Ammon's horn (tissue), 1 donor: Measurements from ENCODE around the gene PITPNC1.
"Not testable (repeated sequence)": the region's sequence is repeated elsewhere in the genome, so short reads cannot be mapped to it uniquely, and the experiment has no call there.

Experiments
- DNase-seq: peaks from one replicate; pipeline ENCODE4 v3.0.0-alpha.2; 2016; ENCODE audit warnings: low spot score

Gene PITPNC1

DNA sequence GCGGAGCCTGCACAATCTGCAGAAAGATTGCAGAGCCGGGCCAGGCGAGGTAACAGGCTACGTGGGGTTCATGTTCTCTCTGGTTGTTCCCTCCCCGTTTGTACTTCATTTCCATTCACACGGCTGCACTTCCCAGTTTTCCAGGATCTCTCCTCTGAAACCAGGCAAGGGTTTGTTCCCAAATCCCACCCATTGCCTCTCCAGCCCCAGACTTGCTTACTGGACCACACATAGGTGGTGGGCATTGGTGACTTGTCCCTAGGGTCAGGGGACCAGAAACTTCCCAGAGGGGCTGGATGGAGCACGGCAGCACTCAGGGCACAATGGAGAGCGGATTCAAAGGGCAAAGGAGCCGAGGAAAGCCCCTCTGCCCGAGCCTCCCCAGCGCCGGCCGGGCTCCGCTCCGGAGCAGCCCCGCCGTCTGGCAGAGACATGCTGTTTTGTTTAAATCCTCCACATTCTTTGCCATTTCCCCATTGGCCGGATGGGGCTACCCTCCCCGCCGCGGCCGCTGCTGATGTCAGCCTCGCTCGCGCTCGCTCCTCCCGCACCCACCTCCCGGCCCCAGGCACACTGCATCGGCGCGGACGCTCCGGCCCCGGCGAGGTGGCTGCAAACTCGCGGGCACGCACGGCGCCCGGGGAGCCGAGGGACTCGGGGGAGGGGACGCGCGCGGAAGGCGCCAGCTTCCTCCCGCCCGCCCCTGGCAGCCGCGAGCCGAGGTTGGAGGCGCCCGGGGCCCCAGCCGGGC lies at the start of gene PITPNC1:
PITPNC1 (plus strand) TSS at position 545 of the 751 bp plus-strand sequence.
- DNase-seq: peak; percentile 92

DNA sequence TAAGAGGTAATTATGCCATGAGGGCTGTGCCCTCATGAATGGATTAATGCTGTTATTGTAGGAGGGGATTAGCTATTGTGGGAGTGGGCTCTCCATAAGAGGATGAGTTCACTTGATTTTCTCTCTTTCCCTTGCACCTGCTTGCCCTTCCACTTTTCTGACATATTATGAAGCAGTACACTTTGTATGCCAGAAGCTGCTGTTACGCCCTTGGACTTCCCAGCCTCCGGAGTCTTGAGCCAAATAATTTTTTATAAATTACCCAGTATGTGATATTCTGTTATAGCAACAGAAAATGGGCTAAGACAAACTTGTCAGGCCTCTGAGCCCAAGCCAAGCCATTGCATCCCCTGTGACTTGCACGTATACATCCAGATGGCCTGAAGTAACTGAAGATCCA lies 49.1 kb upstream of the PITPNC1 start:
- no peak for DNase-seq

DNA sequence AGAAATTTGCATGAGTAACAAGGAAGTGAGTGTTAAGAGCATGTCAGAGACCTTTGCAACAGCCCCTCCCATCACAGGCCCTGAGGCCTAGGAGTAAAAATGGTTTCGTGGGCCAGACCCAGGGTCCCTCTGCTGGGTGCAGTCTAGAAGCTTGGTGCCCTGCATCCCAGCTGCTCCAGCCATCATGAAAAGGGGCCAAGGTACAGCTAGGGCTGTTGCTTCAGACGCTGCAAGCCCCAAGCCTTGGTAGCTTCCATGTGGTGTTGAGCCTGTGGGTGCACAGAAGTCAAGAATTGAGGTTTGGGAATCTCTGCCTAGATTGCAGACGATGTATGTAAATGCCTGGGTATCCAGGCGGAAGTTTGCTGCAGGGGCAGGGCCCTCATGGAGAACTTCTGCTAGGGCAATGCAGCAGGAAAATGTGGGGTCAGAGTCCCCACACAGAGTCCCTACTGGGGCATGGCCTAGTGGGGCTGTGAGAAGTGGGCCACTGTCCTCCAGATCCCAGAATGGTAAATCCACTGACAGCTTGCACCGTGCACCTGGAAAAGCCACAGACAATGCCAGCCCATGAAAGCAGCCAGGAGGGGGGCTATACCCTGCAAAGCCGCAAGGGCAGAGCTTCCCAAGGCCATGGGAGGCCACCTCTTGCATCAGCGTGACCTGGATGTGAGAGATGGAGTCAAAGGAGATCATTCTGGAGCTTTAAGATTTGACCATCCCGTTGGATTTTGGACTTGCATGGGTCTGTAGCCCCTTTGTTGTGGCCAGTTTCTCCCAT lies 45.5 kb upstream of the PITPNC1 start:
- not testable (repeated sequence) for DNase-seq

DNA sequence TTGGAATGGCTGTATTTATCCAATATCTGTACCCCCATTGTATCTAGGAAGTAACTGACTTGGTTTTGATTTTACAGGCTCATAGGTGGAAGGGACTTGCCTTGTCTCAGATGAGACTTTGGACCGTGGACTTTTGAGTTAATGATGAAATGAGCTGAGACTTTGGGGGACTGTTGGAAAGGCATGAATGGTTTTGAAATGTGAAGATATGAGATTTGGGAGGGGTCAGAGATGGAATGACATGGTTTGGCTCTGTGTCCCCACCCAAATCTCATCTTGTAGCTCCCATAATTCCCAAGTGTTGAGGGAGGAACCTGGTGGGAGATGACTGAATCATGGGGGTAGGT lies 44.9 kb upstream of the PITPNC1 start:
- not testable (repeated sequence) for DNase-seq

DNA sequence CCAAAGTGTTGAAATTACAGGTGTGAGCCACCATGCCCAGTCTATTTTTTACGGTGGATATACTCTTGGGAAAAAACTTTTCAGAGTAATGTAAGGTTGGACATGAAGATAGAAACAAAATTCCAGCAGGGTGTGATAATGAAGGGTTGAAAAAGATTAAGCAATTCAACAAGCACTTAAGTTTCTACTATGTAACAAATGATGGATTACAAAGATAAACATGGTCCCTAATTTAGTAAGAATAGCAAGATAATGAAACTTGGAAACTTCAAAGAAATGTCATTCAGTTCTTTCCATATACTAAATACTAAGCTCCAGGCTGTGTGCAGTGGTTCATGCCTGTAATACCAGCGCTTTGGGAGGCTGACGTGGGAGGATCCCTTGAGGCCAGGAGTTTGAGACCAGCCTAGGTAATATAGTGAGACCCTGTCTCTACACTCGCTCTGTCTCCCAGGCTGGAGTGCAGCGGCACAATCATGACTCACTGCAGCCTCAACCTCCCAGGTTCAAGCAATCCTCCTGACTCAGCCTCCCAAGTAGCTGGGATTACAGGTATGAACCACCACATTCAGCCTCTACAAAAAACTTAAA lies 41.7 kb upstream of the PITPNC1 start:
- DNase-seq: no peak

DNA sequence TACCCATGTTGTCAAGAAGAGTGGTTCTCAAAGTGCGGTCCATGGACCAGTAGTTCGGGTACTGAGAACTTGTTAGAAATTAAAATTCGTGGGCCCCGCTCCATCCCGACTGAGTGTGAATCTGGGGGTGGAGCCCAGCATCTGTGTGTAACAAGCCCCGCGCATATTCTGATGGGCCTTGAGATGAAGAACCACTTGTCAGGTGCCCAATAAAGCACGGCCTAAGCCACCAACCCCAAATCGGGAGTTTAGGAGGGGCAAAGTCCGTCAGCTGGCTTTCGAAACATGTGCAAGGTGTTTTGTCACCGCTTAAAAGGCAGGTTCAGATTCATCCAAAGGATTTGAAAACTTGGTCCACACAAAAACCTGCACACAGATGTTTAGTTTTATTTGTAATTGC lies 40.2 kb upstream of the PITPNC1 start:
- DNase-seq: no peak

DNA sequence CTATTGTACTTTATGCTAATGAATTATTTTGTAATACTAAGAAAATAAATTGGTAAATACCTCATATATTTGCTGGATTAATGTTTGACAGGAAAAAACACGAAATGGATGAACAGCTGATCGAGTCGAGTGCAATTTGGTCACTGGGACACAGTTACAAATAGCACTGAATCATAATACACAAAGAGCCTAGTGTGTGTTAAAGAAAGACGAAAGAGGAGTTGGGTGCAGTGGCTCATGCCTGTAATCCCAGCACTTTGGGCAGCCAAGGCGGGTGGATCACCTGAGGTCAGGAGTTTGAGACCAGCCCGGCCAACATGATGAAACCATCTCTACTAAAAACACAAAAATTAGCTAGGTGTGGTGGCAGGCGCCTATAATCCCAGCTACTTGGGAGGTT lies 38.7 kb upstream of the PITPNC1 start:
- not testable (repeated sequence) for DNase-seq

DNA sequence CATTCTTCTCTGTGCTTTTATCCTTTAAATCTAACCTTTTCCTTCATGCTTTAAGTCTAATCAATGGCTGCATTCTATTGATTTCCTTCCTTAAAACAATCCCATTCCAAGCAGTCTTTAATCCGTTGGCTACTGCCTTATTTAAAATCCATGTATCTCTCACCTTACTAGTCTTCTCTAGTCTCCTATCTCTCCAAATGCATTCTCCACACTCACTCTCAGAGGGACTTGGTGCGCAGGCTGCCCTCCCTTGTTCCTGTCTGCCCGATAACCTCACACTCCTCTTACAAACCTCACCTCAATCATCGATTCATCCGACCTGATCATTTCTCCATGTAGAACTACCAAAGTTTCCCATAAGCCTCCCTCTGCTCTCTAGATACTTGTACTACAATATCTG lies 33.8 kb upstream of the PITPNC1 start:
- no peak for DNase-seq

DNA sequence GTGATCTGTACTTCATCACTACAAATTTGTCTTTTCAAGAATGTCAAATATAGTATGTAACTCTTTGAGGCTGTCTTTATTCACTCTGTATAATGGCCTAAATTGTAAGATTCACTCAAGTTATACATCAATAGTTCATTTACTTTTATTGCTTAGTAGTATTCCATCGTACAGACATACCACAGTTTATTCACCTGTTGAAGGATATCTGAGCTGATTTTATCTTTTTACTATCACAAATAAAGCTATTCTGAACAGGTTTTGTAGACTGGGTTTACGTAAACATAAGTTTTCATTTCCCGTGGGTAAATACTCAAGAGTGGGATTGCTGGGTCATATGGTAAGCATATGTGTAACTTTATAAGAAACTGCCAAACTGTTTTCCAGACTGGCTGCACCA lies 29.3 kb upstream of the PITPNC1 start:
- DNase-seq: no peak

DNA sequence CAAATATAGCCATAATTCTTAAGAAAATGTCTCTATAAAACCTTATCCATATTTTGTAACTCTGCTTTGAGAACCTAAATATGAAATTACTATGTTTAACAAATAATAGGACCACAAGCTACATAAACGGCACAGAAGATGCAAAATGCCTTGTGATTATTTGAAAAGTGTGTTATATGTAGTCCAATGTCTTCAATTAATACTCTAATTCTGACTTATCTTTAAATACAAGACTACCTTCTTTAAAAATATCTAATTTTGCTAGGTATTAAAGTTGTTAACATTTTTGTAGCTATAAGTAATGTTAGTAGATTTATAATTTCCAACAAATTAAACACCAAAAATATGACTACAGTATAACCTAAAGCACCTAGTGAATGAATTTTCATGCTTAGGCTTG lies 27.7 kb upstream of the PITPNC1 start:
- DNase-seq: no peak

DNA sequence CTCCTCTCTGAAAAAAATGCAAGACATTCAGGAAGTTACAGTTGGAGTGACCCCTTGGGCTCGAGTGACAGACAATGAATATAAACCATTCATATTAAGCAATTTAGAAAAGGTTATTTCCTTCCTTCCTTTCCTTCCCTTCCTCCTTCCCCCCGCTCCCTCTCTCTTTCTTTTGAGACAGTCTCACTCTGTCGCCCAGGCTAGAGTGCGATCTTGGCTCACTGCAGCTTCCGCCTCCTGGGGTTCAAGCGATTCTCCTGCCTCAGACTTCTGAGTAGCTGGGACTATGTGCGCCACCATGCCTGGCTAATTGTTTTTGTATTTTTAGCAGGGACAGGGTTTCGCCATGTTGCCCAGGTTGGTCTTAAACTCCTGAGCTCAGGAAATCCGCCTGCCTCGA lies 23.9 kb upstream of the PITPNC1 start:
- DNase-seq: no peak

DNA sequence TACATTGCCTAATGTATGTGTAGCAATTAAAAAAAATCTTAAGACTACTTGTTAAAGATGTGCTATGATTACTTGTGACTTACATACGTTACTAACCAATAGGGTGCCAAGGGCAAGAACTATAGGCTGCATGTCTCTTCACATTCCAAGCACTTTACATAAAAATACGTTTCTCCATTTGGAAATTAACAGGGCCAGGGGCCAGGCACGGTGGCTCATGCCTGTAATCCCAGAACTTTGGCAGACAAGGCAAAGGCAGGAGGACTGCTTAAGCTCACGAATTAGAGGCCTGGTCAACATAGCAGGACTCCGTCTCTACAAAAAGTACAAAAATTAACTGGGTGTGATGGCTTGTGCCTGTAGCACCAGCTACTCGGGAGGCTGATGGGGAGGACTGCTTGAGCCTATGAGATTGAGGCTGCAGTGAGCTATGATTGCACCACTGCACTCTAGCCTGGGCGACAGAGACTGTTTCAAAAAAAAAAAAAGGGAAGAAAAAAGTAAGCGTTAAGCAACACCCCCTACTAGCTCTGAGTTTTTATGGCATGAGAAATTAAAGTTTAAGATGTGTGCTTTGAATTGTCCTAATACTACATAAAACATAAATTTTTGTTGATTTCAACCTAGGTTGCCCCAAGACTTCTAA lies 23.0 kb upstream of the PITPNC1 start:
- no peak for DNase-seq

DNA sequence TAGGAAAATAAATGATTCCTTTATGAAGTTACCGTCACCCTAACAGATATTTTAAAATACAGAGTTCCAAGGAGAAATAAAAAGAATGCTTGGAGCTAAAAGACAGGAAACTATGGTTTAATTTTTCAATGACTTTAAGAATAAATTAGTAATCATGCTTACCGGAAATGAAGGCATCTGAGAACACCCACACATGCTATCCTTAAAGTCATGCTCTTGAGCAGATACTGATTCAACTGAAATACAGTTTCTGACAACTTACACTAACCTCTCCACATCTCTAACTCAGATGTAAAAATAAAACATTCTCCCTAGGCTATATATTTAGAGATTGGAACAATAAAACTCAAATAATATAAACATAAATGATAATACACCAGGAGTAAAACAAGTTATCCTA lies 18.5 kb upstream of the PITPNC1 start:
- DNase-seq: no peak

DNA sequence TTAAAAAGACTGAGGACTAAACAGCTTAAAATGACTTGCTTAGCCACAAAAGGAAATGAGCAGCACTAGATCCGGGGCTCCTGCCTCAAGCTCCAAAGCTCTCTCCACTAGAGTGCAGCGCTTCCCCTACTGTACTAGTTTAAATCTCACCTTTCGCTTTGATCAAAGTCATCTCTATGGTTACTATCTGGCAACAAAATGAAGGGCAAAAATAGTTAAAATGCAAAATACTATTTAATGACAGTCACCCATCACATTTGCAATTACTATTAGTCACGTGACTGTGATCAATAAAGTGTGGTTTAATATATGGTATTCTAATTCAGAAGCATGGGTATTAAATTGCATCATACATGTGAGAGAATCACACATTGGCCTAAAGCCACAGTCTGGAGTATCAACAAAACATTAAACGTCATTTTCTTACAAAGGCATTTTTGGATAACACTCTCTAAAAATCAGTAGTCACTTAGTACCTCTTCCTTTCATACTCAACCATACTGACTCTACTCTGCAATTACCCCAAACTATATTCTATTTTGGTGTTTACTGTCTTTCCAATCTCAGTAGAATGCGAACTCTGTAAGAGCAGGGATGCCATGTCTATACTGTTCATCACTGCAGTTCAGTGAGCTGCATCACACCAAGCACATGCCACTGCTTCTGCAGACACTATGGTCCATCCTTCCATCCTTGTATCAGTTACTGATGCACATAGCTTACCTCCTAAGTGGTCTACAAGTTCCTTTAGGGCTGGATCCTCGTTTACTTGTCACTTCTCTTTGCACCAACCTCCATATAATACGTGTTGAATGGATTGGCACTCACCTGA lies 16.9 kb upstream of the PITPNC1 start:
- DNase-seq: no peak

DNA sequence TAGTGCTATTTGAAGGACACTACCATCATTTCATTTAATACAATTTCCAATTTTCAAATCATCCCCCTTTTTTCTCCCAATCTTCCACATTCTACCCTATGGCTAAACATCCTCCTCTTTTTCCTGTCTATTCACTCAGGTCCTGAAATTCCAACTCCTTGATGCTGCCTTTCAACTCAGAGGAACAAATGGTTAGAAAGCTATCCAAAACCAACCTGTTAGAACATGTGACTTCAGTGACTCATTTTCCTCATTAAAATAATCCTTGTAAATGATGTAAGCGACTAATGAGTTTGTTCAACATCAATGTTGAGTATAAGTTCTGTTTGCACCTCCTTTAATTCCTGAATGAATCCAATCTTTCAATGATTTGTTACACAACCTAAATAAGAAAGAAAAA lies 16.2 kb upstream of the PITPNC1 start:
- DNase-seq: no peak

DNA sequence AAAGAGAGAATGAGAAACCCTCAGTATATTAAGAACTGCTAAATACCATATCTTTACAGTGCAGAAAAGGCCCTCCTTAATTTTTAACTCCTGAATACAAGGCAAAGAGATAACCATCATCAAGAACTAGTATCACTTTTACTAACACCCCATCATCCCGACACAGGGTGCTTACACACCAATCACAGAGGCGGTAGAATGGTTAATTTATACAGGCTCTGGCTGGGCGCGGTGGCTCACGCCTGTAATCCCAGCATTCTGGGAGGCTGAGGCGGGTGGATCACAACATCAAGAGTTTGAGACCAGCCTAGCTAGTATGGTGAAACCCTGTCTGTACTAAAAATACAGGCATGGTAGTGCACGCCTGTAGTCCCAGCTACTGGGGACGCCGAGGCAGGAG lies 14.9 kb upstream of the PITPNC1 start:
- no peak for DNase-seq

DNA sequence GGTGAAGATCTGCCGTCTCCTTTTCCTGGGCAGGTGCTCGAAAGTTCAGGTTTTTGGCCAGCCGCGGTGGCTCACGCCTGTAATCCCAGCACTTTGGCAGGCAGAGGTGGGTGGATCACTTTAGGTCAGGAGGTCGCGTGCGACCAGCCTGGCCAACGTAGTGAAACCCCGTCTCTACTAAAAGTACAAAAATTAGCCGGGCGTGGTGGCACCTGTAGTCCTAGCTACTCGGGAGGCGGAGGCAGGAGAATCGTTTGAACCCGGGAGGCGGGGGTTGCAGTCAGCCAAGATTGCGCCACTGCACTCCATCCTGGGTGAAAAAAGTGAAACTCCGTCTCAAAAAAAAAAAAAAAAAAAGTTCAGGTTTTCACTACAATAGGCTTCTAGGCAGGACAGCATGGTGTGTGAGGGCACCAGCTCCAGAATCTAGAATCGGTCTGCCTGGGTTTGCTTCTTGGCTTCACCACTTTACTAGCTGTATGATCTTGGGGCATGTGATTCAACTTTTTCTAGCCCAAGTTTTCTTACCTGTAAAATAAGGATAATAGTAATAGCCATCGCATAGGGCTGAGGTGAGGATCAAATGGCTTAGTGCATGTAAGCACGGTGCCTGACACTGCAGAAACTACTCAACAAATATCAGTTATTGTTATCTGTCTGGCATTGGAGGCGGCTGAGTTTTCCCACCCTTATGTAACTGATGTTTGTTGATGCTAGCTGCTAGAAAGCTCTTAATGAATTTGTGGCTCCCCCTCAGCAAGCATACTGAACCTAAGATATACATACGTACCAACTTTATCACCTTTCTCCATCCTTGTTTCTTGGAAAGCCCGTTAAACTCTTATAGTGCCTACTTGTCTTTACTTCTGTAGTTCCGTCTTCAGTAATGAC lies 12.0 kb upstream of the PITPNC1 start:
- DNase-seq: no peak

DNA sequence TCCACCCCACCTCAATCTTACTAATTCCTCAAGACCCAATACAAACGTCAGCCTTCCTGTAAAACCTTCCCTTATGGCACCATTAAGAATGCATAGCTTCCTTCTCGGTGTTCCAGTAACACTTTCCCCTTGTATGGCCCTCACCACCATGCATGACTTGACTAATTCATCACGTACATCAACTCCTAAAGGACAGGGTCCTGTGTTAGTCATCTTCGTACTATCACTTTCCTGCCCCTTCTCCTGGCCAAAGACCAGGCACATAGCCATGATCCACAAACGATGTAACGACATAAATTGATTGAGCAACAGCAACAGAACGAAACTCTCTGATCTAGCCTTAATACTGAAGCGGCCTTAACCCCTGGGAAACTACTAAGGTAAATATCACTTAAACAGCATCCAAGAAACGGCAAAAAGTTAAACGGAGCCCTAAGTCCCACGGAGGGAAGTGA lies 11.3 kb upstream of the PITPNC1 start:
- no peak for DNase-seq

DNA sequence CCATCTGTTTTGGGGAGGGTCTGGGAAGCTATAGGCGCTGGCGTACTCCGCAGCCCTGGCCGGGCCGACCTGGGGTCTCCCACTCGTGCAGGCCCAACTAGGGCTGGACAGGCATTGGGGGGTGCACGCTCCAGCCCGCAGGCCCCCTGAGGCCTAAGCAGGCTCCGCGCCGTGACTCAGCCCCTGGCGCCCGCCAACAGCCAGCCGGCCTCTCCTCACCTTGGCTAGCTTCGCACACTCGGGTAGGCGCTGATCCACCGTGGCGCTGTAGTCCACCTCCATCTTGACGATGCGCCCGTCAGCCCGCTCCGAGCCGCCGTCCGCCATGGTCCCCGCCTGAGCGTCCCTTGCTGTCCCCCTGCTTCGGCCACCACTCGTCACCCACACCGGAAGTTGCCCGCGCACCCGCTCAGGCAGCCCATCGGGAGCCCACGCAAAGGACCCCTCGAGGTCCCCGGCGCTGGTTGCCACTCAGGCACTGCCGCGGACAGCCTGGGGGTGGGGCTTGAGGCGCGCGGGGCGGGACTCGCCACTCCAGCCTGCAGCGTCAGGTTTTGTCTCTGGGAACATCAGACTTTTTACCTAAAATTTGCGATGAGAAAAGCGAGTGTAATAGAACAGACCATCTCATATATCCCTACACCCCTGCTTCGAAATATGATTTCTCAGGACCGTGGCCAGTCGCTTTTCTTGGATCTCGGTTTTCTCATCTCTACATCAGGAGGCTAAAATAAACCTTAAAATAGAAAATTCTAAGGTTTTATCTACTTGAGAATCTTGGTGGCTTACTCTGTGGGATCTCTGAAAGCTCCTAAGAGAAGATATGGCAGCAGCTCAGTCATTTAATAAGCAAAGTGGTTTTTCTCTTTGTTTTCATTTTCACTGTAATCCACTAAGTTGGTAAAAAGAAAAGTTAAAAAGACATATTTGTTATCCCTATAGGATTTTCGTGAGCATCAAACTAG lies 10.6 kb upstream of the PITPNC1 start, which contains the start of gene PSMD12:
PSMD12 (minus strand) TSS at position 385 of the 965 bp plus-strand sequence; CDS start at position 327, 58 bp downstream.
- DNase-seq: peak; percentile 96
